ENCODE measurements around the gene ADNP2.

The ADNP2 gene

DNA sequence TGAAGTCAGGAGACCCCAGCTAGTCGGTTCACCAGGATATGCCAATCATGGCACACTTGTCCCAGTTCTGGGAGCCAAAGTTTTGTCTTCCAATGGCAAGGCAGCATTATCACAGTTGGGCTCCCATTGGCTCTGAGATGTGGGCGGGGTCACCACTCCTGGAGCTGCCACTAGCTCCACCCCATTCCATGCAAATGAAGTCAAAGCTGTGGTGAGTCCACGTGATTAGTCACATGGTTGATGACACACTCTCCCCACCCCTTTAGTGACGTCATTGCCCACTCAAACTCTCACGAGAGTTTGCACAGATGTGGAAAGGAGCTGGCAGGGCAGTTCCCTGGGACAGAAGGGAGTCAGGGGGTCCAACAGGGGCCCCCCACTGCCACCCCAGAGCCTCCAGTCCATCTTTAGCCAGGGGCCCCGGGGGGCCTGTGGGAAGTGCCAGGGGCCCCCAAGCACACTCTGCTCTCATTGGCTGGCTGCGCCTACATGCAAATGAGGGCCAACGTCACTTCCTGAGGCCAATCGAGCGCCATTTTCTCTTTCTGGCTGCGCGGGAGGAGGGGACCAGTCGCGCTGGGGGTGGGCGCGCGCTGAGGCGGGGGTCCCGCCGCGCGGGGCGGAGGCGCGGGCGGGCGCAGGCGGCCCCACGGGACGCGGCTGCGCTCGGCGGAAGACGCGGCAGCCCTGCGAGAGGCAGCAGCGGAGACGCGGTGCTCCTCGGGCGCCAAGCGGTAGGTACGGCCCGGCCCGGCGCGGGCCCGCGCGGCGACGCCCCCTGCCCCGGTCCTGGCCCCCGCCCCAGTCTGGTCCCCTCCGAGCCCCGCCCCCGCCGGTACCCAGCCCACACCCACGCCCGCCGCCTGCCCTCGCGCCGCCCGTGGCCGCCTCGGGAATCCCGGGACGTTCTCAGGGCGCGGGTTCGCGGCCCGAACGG lies at the start of gene ADNP2:
Gene ADNP2 (plus strand): TSS at position 524 of the 937 bp plus-strand sequence. CDS start 8,281 bp downstream, outside the sequence.
- DNase-seq (ENCODE audit: low read depth in 2 of 2) = peak; percentile 82 to 87

GRCh38 chr18:80059945-80060344 lies 49.1 kb upstream of the ADNP2 start:
- DNase-seq (ENCODE audit: low read depth in 2 of 2) = no peak

DNA sequence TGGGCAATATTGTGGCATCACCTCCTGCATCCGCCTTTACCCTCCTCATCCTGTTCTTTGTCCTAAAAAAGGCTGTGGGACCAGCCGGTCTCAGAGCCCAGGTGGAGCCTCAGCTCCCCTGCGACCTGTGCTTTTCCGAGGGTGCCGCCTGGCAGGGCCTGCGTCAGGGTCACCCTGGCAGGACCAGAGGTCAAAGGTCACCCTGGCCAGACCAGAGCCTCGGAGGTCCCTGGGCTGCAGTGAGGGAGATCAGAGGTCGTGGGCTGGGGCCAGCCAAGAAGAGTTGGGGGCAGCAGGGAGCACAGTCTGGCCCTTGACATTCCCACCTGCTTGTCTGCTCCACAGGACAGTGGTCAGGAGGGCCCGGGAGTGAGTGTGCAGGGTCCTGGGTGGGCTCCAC lies 43.4 kb upstream of the ADNP2 start:
- DNase-seq (ENCODE audit: low read depth in 2 of 2) = no peak

- no peak for DNase-seq (ENCODE audit: low read depth in 2 of 2)
Measured at GRCh38 chr18:80067321-80067720, 41.7 kb upstream of the ADNP2 start.

- no peak for DNase-seq (ENCODE audit: low read depth in 2 of 2)
Measured at GRCh38 chr18:80067897-80068296, 41.2 kb upstream of the ADNP2 start.

DNA sequence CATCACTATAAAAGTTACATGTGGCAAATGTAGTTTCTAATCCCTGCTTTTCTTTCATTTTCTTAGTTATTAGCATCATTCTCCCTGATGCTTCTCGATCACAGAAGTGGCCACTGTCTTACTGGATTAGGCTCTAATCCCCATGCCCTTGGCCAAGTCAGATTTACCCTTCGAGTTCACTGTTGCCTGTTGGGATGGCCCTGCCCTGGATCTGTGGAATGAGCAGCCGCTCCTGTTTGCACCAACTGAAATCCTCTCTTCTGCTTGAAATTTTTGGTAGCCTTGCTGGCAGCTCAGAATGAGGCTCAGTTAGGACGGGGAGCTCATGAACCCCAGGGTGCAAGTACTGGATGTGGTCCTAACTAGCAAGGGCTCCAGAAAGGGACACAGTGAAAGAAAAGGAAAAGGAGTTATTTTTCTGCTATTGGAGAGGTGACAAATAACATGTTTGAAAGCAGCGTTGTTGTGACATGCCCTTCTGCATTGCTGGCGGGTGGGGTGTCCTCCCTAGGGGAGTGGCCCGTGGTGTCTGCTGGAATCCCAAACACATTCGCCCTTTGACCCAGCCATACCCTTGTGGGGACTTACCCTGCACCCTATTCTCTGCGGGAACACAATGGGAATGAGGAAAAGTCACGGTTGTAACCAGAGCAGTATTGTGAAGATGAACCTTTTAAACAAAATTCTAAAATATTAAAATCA lies 40.3 kb upstream of the ADNP2 start:
- DNase-seq (ENCODE audit: low read depth in 2 of 2) = no peak

DNA sequence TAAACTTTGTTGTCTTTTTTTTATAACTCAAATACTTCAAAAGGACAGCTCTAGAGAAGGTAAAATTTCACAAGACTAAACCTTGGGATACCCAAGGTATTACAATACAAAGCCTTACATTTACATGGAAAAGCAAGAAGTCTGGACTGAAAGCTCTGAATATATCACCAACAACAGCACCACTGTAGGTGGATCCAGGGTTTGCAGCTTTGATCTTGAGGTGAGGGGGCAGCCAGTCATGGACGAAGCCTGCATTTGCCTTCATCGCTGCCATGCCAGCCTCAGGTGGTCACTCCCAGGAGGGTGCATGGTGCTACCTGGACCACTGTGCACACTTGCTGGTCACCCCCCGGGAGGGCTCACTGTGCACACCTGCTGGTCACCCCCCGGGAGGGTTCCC lies 38.2 kb upstream of the ADNP2 start:
- no peak for DNase-seq (ENCODE audit: low read depth in 2 of 2)

- no peak for DNase-seq (ENCODE audit: low read depth in 2 of 2)
Measured at GRCh38 chr18:80074183-80074582, 34.9 kb upstream of the ADNP2 start.

GRCh38 chr18:80074697-80075096 lies 34.4 kb upstream of the ADNP2 start:
- DNase-seq (ENCODE audit: low read depth in 2 of 2) = no peak

GRCh38 chr18:80075940-80076339 lies 33.1 kb upstream of the ADNP2 start:
- no peak for DNase-seq (ENCODE audit: low read depth in 2 of 2)

DNA sequence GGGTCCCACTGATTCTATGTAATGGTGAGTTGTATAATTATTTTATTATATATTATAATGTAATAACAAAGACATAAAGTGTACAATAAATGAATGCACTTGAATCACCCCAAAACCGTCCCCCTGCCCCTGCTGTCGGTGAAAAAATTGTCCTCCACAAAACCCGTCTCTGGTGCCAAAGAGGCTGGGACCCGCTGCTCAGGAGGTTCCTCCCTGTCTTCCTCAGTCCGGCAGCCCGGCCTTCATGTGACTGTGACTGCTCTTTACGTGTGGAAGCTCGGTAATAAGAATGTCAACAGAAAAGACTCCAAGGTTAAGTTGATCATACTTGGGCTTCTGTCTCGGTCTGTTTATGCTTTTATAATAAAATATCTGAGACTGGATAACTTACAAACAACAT lies 32.7 kb upstream of the ADNP2 start:
- no peak for DNase-seq (ENCODE audit: low read depth in 2 of 2)

DNA sequence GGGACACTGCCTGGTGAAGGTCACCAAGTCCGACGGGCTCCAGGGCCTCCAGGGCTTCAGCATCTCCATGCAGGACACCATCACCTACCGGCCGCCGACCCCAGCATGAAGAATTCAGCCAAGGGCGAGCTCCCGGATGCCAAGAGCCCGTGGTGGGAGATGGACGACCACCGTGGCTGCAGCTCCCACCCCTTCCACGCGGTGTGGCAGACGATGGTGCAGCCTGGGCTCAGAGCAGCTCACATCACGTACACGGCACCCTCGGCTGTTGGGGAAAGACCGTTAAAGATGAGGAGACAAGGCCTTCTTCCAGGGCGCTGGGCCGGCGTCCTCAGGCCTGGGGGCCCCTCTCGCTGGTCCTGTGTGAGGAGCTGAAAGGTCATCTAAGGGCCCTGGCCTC lies 31.2 kb upstream of the ADNP2 start:
- no peak for DNase-seq (ENCODE audit: low read depth in 2 of 2)

DNA sequence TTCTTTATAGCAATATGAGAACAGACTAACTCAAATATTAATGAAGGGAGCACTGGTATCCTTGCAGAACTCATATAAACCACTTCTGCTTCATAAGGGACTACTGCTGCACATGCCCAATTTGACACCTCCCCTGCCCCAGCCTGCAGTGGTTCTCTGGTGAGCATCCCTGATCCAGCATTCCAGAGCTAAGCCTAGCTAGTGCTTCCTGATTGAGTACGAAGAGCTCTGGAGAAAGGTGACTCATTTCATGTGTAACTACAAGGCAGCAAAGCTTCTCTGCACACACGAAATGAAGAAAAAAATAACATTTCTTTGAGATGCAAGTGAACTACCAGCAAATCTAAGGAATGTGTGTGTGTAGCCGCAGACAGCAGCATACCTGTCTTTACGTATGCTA lies 22.8 kb upstream of the ADNP2 start:
- no peak for DNase-seq (ENCODE audit: low read depth in 2 of 2)

GRCh38 chr18:80088036-80088435 lies 21.0 kb upstream of the ADNP2 start:
- DNase-seq (ENCODE audit: low read depth in 2 of 2) = no peak

- DNase-seq (ENCODE audit: low read depth in 2 of 2) = no peak
Measured at GRCh38 chr18:80088823-80089222, 20.2 kb upstream of the ADNP2 start.

DNA sequence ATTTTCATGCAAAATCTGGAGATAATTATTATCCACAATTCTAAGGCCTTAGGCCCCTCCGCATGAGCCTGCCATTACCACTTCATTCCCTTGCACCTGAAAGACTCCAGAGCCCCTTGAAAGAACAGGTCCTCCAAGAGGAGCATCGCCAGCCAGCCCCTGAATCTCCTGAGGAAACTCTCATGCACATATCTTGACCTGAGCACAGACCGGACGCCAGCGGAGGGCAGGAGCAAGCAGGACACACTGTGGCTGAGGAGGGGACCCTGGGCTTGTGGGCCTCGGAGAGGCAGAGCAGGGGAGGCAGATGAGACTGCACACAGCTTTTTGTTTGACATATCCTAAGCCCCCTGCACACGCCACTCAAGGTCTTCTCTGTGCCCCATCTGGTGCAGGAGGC lies 13.6 kb upstream of the ADNP2 start:
- no peak for DNase-seq (ENCODE audit: low read depth in 2 of 2)

DNA sequence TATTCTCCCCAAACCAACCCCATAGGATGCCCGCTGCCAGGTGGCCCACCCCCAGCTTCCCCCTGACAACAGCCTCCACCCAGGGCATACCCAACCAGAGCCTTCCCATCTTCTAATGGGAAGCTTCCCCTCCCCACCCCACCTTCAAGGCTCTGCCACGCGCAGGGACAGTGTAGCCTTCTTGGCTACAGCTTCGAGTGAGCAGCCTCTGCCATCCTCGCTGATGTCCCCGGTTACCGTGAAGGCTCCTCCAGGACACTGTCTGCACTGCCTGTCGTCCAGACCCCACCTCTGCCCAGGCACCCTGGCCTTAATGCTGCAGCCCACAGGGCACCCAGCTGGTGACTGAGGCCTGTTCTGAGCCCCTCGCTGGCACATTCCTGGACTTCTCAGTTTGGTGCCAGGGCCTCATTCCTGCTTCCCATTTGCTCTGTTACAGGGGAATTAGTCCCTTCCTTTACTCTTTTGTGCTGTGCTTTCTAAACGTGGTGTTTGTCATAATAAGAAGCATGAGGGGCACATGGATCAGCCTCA lies 13.0 kb upstream of the ADNP2 start:
- no peak for DNase-seq (ENCODE audit: low read depth in 2 of 2)

- no peak for DNase-seq (ENCODE audit: low read depth in 2 of 2)
Measured at GRCh38 chr18:80097201-80097600, 11.9 kb upstream of the ADNP2 start.

DNA sequence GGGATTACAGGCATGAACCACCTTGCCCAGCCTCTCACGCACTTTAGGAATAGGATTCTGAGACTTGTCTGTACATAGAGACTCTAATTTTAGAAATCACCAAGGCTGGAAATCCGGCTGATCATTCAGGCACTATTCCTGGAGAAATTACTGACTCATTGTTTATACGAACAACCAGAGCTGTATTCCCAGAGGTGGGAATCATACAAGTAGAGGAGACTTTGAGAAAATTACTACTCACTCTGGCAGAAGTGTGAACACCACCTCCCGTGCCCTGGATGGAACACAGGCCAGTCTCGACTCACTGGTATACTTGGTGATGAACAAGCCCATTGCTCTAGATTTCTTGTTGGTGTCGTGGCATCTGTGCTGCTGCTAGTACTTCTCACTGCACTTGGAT lies 5.8 kb upstream of the ADNP2 start:
- no peak for DNase-seq (ENCODE audit: low read depth in 2 of 2)

GRCh38 chr18:80104364-80104779 lies 4.7 kb upstream of the ADNP2 start:
- no peak for DNase-seq (ENCODE audit: low read depth in 2 of 2)

DNA sequence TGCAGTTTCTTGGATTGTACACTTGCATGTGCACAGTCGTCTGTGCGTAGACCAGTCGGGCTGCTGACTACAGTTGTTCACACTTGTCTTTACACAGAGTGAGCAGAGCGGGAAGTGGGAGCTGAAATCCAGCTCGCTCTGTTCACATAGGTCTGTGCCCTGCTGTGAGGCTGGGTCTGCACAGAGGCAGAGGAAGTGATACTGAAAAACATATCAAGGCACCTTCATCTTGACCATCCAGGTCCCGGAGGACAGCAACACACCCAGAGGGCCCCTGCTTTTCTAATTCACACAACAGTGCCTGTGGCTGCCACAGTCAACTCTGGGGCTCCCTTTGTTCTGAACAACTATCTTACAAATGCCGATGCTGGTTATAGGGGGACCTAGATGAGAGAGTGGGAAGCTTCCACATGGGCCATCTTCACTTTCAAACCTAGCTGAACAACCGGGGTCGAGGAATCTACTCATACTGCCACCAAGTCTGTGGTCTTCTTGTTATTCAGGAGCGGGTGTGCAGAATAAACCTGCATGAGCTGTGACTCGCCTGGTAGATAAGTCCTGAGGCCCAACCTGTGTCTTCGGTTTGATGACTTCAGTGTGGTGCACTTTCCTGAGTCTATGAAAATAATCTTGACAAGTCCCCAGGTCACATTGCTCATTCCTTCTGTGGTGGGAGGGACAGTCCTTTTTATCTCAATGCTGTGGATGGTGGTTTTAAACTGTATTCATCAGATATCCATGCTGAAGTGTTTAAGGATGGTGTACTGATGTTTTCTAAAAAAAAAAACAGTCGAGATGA lies 3.5 kb upstream of the ADNP2 start:
- DNase-seq (ENCODE audit: low read depth in 2 of 2) = peak in 1 of 2 donors; percentile 22

DNA sequence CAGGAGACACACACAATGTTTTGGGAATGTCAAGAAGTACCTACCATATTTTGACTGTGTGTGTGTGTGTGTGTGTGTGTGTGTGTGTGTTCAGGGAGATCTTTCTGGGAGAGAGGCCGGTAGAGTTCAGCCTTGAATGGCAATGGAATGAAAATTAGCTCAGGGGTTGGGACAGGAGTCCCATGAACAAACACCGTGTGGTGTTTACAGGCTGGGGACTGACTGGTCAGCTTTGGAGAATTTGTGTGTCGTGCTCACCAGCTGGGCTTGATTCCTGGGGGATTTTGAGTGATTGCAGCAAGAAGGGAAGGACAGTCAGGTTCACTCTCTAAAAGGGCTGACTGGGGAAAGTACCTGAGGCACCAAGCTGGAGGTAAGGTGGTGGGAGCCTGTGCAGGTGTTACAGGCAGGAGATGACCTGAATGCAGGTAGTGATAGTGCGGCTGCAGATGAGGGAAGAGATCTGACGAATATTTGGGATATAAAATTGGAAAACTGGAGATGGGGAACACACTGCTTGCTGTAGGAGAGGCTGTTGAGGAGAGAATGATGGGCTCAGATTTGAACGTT lies 2.5 kb upstream of the ADNP2 start:
- DNase-seq (ENCODE audit: low read depth in 2 of 2) = no peak
